ENCODE measurements around the gene TUBB1.

DNA sequence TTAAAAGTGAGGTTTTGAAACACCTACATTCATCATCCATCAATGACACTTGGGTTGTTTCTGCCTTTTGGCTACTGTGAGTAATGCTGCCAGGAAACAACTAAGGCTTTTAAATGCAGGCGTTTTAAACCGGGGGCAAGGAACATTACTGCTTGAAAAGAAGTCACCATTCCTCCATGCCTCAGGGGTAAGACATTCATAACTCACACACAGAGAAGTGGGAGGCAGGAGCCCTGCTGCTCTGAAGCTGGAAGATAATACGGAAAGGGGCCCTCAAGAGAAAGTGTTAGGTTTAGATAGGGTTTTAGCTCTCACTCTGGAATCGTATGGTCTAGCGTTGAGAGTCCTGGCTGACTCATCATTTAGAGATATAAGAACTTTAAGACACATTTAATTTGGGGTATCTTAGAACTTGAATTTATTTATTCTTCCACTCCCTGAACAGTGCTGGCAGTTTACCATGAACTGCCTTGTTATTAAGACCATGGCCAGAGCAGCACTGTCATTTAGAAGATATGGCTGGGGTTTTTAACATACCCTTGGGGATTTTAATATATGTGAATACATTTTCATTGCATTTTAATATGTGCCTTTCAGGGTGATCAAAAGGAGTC, 1.8 kb downstream of the TUBB1 start:
- TF ChIP-seq, protein P1, sequence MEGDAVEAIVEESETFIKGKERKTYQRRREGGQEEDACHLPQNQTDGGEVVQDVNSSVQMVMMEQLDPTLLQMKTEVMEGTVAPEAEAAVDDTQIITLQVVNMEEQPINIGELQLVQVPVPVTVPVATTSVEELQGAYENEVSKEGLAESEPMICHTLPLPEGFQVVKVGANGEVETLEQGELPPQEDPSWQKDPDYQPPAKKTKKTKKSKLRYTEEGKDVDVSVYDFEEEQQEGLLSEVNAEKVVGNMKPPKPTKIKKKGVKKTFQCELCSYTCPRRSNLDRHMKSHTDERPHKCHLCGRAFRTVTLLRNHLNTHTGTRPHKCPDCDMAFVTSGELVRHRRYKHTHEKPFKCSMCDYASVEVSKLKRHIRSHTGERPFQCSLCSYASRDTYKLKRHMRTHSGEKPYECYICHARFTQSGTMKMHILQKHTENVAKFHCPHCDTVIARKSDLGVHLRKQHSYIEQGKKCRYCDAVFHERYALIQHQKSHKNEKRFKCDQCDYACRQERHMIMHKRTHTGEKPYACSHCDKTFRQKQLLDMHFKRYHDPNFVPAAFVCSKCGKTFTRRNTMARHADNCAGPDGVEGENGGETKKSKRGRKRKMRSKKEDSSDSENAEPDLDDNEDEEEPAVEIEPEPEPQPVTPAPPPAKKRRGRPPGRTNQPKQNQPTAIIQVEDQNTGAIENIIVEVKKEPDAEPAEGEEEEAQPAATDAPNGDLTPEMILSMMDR (IDR thresholded peaks at IDR 0.05; ENCODE audit: insufficient read depth, low read length, poor library complexity, severe bottlenecking), result no peak
- TF ChIP-seq EZH2phosphoT487 (conservative IDR thresholded peaks at IDR 0.05; ENCODE audit: low read length), result no peak

Data from SU-DHL-6 (cell line).